ENCODE results near the gene CX3CR1. TPM values are rescaled to one million over a fixed set of nuclear protein-coding genes. Genes with fewer than 3 reads are reported as not detected.
"Not testable (repeated sequence)": the region's sequence is repeated elsewhere in the genome, so short reads cannot be mapped to it uniquely, and the experiment has no call there.

CX3CR1 gene
- polyA plus RNA-seq (ENCODE audit: low read depth in 6 of 6): 1 to 10 TPM in 5 of 6 donors, under 1 TPM in 1; 0.14 to 2.9 (median 1.3) TPM

GRCh38 chr3:39279745-39280517 lies at the start of gene CX3CR1:
Gene CX3CR1 (minus strand): TSS chr3:39280036. CDS start chr3:39266509, 13,527 bp downstream.
- DNase-seq: no peak
- H3K4me1 Mint-ChIP-seq: peaks cover 36 to 50% (median 46%) of the 10 kb centered on the region in 3 donors
- H3K4me3 Mint-ChIP-seq: peak within 1 kb of the TSS in 1 of 8 donors; percentile 43
- ATAC-seq (ENCODE audit: low read depth in 2 of 2): no peak
- no peaks in the 10 kb centered on the region for H3K36me3 Mint-ChIP-seq
- peak within 1 kb of the TSS in 2 of 6 donors; percentile 20 to 32 for H3K27ac Mint-ChIP-seq
- no peaks in the 10 kb centered on the region for H3K27me3 Mint-ChIP-seq
- no peaks in the 10 kb centered on the region for H3K9me3 Mint-ChIP-seq

GRCh38 chr3:39329493-39329892 lies 49.7 kb upstream of the CX3CR1 start, which contains the start of gene CCR8:
Gene CCR8 (plus strand): TSS chr3:39329709. CDS start chr3:39332332, 2,623 bp downstream.
- H3K36me3 Mint-ChIP-seq: no peaks in the 10 kb centered on the region
- ATAC-seq (ENCODE audit: low read depth in 2 of 2) (no peak), DNase-seq (no peak)
- peaks cover 0 to 8% (median 4%) of the 10 kb centered on the region in 3 donors for H3K27me3 Mint-ChIP-seq
- H3K4me1 Mint-ChIP-seq: no peaks in the 10 kb centered on the region
- H3K27ac Mint-ChIP-seq: no peak within 1 kb of the TSS
- no peak within 1 kb of the TSS for H3K4me3 Mint-ChIP-seq
- no peaks in the 10 kb centered on the region for H3K9me3 Mint-ChIP-seq

- no peaks in the 10 kb centered on the region for H3K4me1 Mint-ChIP-seq
- H3K27ac Mint-ChIP-seq: peak overlapping the region in 1 of 6 donors; percentile 55
- no peaks in the 10 kb centered on the region for H3K36me3 Mint-ChIP-seq
- H3K9me3 Mint-ChIP-seq: no peaks in the 10 kb centered on the region
- H3K4me3 Mint-ChIP-seq: no peak overlapping the region
- H3K27me3 Mint-ChIP-seq: peaks cover 0 to 8% (median 4%) of the 10 kb centered on the region in 3 donors
- DNase-seq (no peak), ATAC-seq (ENCODE audit: low read depth in 2 of 2) (peak; percentile 40 to 75)
These were observed 48.0 kb upstream of the CX3CR1 start for GRCh38 chr3:39327746-39328349.

GRCh38 chr3:39327053-39327745 lies 47.4 kb upstream of the CX3CR1 start:
- H3K4me3 Mint-ChIP-seq: no peak overlapping the region
- no peaks in the 10 kb centered on the region for H3K36me3 Mint-ChIP-seq
- no peaks in the 10 kb centered on the region for H3K9me3 Mint-ChIP-seq
- H3K4me1 Mint-ChIP-seq: no peaks in the 10 kb centered on the region
- H3K27ac Mint-ChIP-seq: peak overlapping the region in 1 of 6 donors; percentile 72
- no peak for DNase-seq
- H3K27me3 Mint-ChIP-seq: peaks cover 0 to 8% (median 4%) of the 10 kb centered on the region in 3 donors
- ATAC-seq (ENCODE audit: low read depth in 2 of 2): no peak

- H3K4me3 Mint-ChIP-seq: no peak overlapping the region
- H3K36me3 Mint-ChIP-seq: no peaks in the 10 kb centered on the region
- peaks cover 0 to 1% (median 0%) of the 10 kb centered on the region in 7 donors for H3K9me3 Mint-ChIP-seq
- no peaks in the 10 kb centered on the region for H3K4me1 Mint-ChIP-seq
- H3K27me3 Mint-ChIP-seq: peaks cover 0 to 8% (median 5%) of the 10 kb centered on the region in 3 donors
- ATAC-seq (ENCODE audit: low read depth in 2 of 2) (no peak), DNase-seq (no peak)
- H3K27ac Mint-ChIP-seq: no peak overlapping the region
These were observed 45.4 kb upstream of the CX3CR1 start for GRCh38 chr3:39325236-39325635.

GRCh38 chr3:39323494-39323893 lies 43.7 kb upstream of the CX3CR1 start:
- Mint-ChIP-seq H3K36me3 (no peaks in the 10 kb centered on the region), H3K27ac (no peak overlapping the region), H3K27me3 (peaks cover 8 to 9% (median 8%) of the 10 kb centered on the region in 3 donors), H3K9me3 (peaks cover 0 to 14% (median 3%) of the 10 kb centered on the region in 7 donors), H3K4me3 (no peak overlapping the region), H3K4me1 (no peaks in the 10 kb centered on the region)
- ATAC-seq (ENCODE audit: low read depth in 2 of 2) (no peak), DNase-seq (no peak)

- no peaks in the 10 kb centered on the region for H3K36me3 Mint-ChIP-seq
- DNase-seq (no peak), ATAC-seq (ENCODE audit: low read depth in 2 of 2) (no peak)
- peaks cover 8 to 15% (median 8%) of the 10 kb centered on the region in 3 donors for H3K27me3 Mint-ChIP-seq
- peaks cover 0 to 14% (median 3%) of the 10 kb centered on the region in 7 donors for H3K9me3 Mint-ChIP-seq
- no peaks in the 10 kb centered on the region for H3K4me1 Mint-ChIP-seq
- no peak overlapping the region for H3K27ac Mint-ChIP-seq
- H3K4me3 Mint-ChIP-seq: no peak overlapping the region
These were observed 43.1 kb upstream of the CX3CR1 start for GRCh38 chr3:39322936-39323335.

- not testable (repeated sequence) for H3K36me3 Mint-ChIP-seq; H3K4me1 Mint-ChIP-seq; H3K4me3 Mint-ChIP-seq; ATAC-seq (ENCODE audit: low read depth in 2 of 2); H3K27ac Mint-ChIP-seq; DNase-seq
- H3K27me3 Mint-ChIP-seq: peaks cover 7 to 15% (median 8%) of the 10 kb centered on the region in 3 donors
- peaks cover 0 to 18% (median 3%) of the 10 kb centered on the region in 7 donors for H3K9me3 Mint-ChIP-seq
These were observed 42.4 kb upstream of the CX3CR1 start for GRCh38 chr3:39322209-39322715.

- Mint-ChIP-seq H3K27me3 (peaks cover 4 to 15% (median 8%) of the 10 kb centered on the region in 3 donors), H3K27ac (peak overlapping the region in 1 of 6 donors; percentile 26), H3K9me3 (peaks cover 0 to 19% (median 3%) of the 10 kb centered on the region in 7 donors)
- not testable (repeated sequence) for H3K4me3 Mint-ChIP-seq; DNase-seq; H3K4me1 Mint-ChIP-seq; H3K36me3 Mint-ChIP-seq; ATAC-seq (ENCODE audit: low read depth in 2 of 2)
These were observed 41.7 kb upstream of the CX3CR1 start for GRCh38 chr3:39321574-39321983.

- no peak overlapping the region for H3K4me3 Mint-ChIP-seq
- no peaks in the 10 kb centered on the region for H3K4me1 Mint-ChIP-seq
- DNase-seq (no peak), ATAC-seq (ENCODE audit: low read depth in 2 of 2) (no peak)
- H3K27ac Mint-ChIP-seq: no peak overlapping the region
- peaks cover 10 to 17% (median 16%) of the 10 kb centered on the region in 3 donors for H3K27me3 Mint-ChIP-seq
- peaks cover 0 to 8% of the 10 kb centered on the region in 2 donors for H3K36me3 Mint-ChIP-seq
- peaks cover 5 to 30% (median 10%) of the 10 kb centered on the region in 7 donors for H3K9me3 Mint-ChIP-seq
These were observed 39.4 kb upstream of the CX3CR1 start for GRCh38 chr3:39319249-39319648.

- H3K9me3 Mint-ChIP-seq: peaks cover 9 to 36% (median 13%) of the 10 kb centered on the region in 7 donors
These were observed 38.5 kb upstream of the CX3CR1 start for GRCh38 chr3:39318301-39318700.

GRCh38 chr3:39317571-39318169 lies 37.8 kb upstream of the CX3CR1 start:
- Mint-ChIP-seq H3K27me3 (peaks cover 14 to 29% (median 25%) of the 10 kb centered on the region in 3 donors), H3K9me3 (peaks cover 9 to 40% (median 13%) of the 10 kb centered on the region in 7 donors), H3K4me3 (no peak overlapping the region), H3K27ac (no peak overlapping the region), H3K4me1 (no peaks in the 10 kb centered on the region), H3K36me3 (peaks cover 0 to 15% of the 10 kb centered on the region in 2 donors)
- no peak for ATAC-seq (ENCODE audit: low read depth in 2 of 2)
- DNase-seq: no peak

More at GRCh38 chr3:39318301-39318700, 38.5 kb upstream of the CX3CR1 start:
- Mint-ChIP-seq H3K27me3 (peaks cover 14 to 26% (median 22%) of the 10 kb centered on the region in 3 donors), H3K4me1 (no peaks in the 10 kb centered on the region), H3K4me3 (no peak overlapping the region), H3K27ac (no peak overlapping the region), H3K36me3 (peaks cover 0 to 15% of the 10 kb centered on the region in 2 donors)
- ATAC-seq (ENCODE audit: low read depth in 2 of 2) (no peak), DNase-seq (no peak)

Measured in naive B cell (primary cell).